ENCODE measurements around the gene TOR1A.

Gene TOR1A

DNA sequence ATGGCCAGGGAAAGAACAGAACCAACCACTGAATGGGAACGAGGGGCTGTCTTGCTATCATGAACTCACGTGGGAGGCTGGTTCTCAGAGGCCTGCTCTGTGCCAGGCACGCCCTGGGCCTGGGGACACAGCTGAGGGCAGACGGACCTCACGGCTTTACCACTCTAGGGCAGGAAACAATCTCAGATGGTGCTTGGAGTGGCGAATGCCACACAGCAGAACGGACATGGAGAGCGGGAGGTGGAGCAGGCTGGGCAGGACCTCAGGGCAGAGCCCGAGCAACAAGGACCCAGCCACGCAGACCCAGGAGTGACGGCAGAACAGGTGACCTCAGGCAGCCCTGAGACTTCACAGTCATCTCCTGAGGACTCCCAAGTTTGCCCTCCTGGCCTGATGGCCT, 8.7 kb downstream of the TOR1A start:
- H3K27ac ChIP-seq = no peak overlapping the region
- TF ChIP-seq ZFX (IDR thresholded peaks at IDR 0.05) = no peak
- TF ChIP-seq, protein P1, sequence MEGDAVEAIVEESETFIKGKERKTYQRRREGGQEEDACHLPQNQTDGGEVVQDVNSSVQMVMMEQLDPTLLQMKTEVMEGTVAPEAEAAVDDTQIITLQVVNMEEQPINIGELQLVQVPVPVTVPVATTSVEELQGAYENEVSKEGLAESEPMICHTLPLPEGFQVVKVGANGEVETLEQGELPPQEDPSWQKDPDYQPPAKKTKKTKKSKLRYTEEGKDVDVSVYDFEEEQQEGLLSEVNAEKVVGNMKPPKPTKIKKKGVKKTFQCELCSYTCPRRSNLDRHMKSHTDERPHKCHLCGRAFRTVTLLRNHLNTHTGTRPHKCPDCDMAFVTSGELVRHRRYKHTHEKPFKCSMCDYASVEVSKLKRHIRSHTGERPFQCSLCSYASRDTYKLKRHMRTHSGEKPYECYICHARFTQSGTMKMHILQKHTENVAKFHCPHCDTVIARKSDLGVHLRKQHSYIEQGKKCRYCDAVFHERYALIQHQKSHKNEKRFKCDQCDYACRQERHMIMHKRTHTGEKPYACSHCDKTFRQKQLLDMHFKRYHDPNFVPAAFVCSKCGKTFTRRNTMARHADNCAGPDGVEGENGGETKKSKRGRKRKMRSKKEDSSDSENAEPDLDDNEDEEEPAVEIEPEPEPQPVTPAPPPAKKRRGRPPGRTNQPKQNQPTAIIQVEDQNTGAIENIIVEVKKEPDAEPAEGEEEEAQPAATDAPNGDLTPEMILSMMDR (conservative IDR thresholded peaks at IDR 0.05) = no peak

DNA sequence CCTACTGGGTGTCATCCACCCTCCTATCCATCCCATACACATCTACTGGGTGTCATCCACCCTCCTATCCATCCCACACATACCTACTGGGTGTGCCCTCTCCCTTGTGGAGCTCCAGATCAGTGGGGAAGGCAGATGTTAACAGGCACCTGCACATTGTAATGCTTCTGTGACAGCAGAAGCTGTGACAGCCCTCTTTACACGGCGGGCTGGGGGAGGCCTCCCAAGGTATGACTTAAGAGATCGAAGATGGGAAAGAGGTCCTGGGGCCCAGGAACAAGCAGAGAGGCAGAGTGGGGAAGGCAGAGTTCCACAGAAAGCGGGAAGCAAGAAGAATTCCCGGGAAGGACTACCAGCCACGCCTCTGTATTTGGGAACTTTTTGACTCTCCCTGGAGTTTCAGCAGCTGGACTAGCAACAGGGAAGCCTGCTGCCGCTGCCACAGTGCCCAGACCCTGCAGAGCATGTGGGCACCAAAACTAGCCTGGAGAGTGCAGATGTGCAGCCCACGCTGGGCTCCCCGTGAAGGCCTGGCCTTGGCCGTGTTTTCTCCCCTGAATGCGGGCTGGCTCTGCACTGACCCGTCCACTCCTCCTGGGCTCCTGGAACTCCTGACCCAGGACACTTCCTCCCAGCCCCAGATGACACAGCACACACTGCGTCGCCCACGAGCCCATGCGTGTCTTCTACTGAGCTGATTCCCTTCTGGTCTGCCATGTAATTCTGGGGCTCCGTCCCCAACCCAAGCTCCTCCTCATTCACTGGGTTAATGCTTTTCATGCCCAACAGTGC, 9.3 kb downstream of the TOR1A start:
- TF ChIP-seq ZFX (IDR thresholded peaks at IDR 0.05) = no peak
- TF ChIP-seq, protein P1 (conservative IDR thresholded peaks at IDR 0.05) = no peak
- no peak overlapping the region for H3K27ac ChIP-seq

- no peak overlapping the region for H3K27ac ChIP-seq
- TF ChIP-seq, protein P1 (conservative IDR thresholded peaks at IDR 0.05) = no peak
- no peak for TF ChIP-seq ZFX (IDR thresholded peaks at IDR 0.05)
Measured at GRCh38 chr9:129813661-129814060, 10.3 kb downstream of the TOR1A start.

DNA sequence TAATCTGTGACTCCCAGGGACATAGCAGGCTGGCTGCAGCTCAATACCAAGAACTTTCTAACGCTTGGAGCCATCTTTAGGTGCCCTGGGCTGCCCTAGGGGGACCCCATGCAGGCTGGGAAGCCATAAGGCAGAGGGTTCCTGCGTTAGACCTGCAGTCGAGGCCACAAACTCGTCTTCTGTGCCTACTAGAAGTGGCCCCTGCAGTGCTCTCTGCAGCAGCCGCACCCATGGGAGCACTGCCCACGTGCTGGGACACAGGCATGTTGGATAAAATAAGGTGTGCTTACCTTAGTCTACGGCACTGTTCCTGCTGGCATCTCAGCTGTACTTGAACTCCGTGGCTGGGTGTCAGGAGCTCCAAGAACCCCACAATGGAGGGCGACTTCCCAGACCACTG, 11.6 kb downstream of the TOR1A start:
- no peak for TF ChIP-seq ZFX (IDR thresholded peaks at IDR 0.05)
- TF ChIP-seq, protein P1 (conservative IDR thresholded peaks at IDR 0.05) = no peak
- H3K27ac ChIP-seq = no peak overlapping the region

- H3K27ac ChIP-seq = peak overlapping the region; percentile 12; the same call in 1 of the 2 replicates
- no peak for TF ChIP-seq ZFX (IDR thresholded peaks at IDR 0.05)
- TF ChIP-seq, protein P1 (conservative IDR thresholded peaks at IDR 0.05) = no peak
Measured at GRCh38 chr9:129811967-129812363, 12.0 kb downstream of the TOR1A start.

DNA sequence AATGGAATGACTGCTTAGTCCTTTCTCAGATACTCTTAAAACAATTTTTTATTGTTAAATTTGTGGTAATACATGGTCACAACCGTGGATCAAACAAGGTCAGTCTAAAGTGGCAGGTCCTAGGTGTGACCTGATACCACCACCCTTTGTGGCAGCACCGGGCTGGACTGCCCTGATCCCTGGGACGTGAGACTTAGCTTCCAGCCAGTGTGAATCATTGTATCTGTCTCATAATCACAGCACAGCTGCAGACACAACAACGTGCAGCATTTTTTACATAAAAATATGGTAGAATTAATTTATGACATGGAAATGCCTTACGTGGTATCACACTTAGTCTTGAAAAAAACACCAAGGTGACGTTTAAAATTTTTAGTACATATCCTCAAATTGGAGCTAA, 13.1 kb downstream of the TOR1A start:
- H3K27ac ChIP-seq = no peak overlapping the region
- TF ChIP-seq ZFX (IDR thresholded peaks at IDR 0.05) = no peak
- TF ChIP-seq, protein P1 (conservative IDR thresholded peaks at IDR 0.05) = no peak

DNA sequence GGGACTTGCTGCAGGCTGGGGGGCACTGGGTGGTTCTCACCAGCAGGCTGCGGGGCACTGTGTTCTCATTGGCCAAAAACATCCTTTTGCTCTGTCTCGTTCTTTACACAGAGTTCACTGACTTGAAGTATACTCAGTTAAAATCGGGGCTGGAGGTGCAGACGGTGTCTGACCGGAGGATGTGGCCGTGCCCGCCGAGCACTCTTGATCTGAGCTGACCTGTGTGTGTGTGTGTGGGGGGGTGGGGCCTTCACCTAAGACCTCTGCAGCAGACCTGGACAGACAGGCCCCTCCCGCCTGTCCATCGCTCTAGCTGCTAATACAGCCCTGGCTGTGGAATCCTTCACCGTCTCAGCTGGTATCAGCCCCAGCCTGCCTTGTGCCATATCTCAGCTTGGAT, 13.8 kb downstream of the TOR1A start:
- H3K27ac ChIP-seq = no peak overlapping the region
- TF ChIP-seq ZFX (IDR thresholded peaks at IDR 0.05) = no peak
- TF ChIP-seq, protein P1 (conservative IDR thresholded peaks at IDR 0.05) = no peak

Data from C4-2B (cell line).